Thymus (tissue), 14 donors: Measurements from ENCODE around the gene FKBP1C. TPM values are rescaled to one million over a fixed set of nuclear protein-coding genes. Genes with fewer than 3 reads are reported as not detected.
"Not testable (repeated sequence)": the region's sequence is repeated elsewhere in the genome, so short reads cannot be mapped to it uniquely, and the experiment has no call there.

ENCODE experiments used
- DNase-seq, 9 donors: peaks; one replicate each; pipeline ENCODE4 v3.0.0-alpha.2; 2013; ENCODE audit warnings: low spot score in 9 of 9, low read depth in 6 of 9, missing footprints in 1 of 9
- H3K27ac ChIP-seq, 2 donors: one replicate each; pipeline ENCODE4 v1.5.1; 2013; ENCODE audit warnings: control low read depth in 1 of 2, low read depth in 1 of 2, low read length in 1 of 2, mild to moderate bottlenecking in 1 of 2, moderate library complexity in 1 of 2
- H3K27me3 ChIP-seq, 2 donors: one replicate each; pipeline ENCODE4 v1.5.1; 2013; ENCODE audit warnings: low read length in 1 of 2; ENCODE audit not compliant: control insufficient read depth in 2 of 2, insufficient read depth in 1 of 2
- H3K36me3 ChIP-seq, 2 donors: one replicate each; pipeline ENCODE4 v1.5.1; 2013; ENCODE audit warnings: low read length in 1 of 2, mild to moderate bottlenecking in 1 of 2, moderate library complexity in 1 of 2; ENCODE audit not compliant: control insufficient read depth in 2 of 2, insufficient read depth in 2 of 2
- H3K4me1 ChIP-seq, 2 donors: one replicate each; pipeline ENCODE4 v1.5.1; 2013; ENCODE audit warnings: low read length in 2 of 2; ENCODE audit not compliant: control insufficient read depth in 2 of 2, insufficient read depth in 2 of 2
- H3K4me3 ChIP-seq, 2 donors: one replicate each; pipeline ENCODE4 v1.5.1; 2013; ENCODE audit warnings: low read length in 2 of 2, control low read depth in 1 of 2, mild to moderate bottlenecking in 1 of 2
- H3K9me3 ChIP-seq, 2 donors: one replicate each; pipeline ENCODE4 v1.5.1; 2013; ENCODE audit warnings: low read length in 1 of 2, mild to moderate bottlenecking in 1 of 2; ENCODE audit not compliant: control insufficient read depth in 2 of 2, insufficient read depth in 1 of 2
- WGBS: extraction: QIAGEN DNeasy Blood & Tissue Kit; methylation state at CpG from one replicate; pipeline ENCODE4 v1.1.7; 2013; 5-methylcytosine and 5-hydroxymethylcytosine counted together
- long read RNA-seq, 10 donors: transcript quantifications; one replicate each; lab custom pipeline, GENCODE V29; 2026
- polyA plus RNA-seq: library from polyadenylated mRNA; stranded (reverse); fragments of 200-250 nt; gene quantifications from one replicate; pipeline ENCODE4 v1.2.3, GENCODE V29; 2013
- total RNA-seq: library from RNA; stranded (reverse); fragments of 120-200 nt; gene quantifications from one replicate; pipeline ENCODE4 v1.2.4, GENCODE V29; 2013
- donor health status: healthy.

The FKBP1C gene
- total RNA-seq (0.38 TPM), polyA plus RNA-seq (0.66 TPM)
- long read RNA-seq, donor 1, transcript FKBP1C-201 (1 exons, 1,579 nt), result major isoform, 5 of 5 reads
- long read RNA-seq, donor 1, partial matches to known transcripts, result 0 of 5 reads
- long read RNA-seq, donor 1, other reads (novel, unspliced or antisense), result 0 of 5 reads
- long read RNA-seq, donor 2, result 0 reads
- long read RNA-seq, donor 3, transcript FKBP1C-201 (1 exons, 1,579 nt), result major isoform, 44 of 44 reads
- long read RNA-seq, donor 3, partial matches to known transcripts, result 0 of 44 reads
- long read RNA-seq, donor 3, other reads (novel, unspliced or antisense), result 0 of 44 reads
- long read RNA-seq, donor 4, transcript FKBP1C-201 (1 exons, 1,579 nt), result major isoform, 22 of 22 reads
- long read RNA-seq, donor 4, partial matches to known transcripts, result 0 of 22 reads
- long read RNA-seq, donor 4, other reads (novel, unspliced or antisense), result 0 of 22 reads
- long read RNA-seq, donor 5, transcript FKBP1C-201 (1 exons, 1,579 nt), result major isoform, 38 of 38 reads
- long read RNA-seq, donor 5, partial matches to known transcripts, result 0 of 38 reads
- long read RNA-seq, donor 5, other reads (novel, unspliced or antisense), result 0 of 38 reads
- long read RNA-seq, donor 6, transcript FKBP1C-201 (1 exons, 1,579 nt), result major isoform, 16 of 16 reads
- long read RNA-seq, donor 6, partial matches to known transcripts, result 0 of 16 reads
- long read RNA-seq, donor 6, other reads (novel, unspliced or antisense), result 0 of 16 reads
- long read RNA-seq, donor 7, transcript FKBP1C-201 (1 exons, 1,579 nt), result major isoform, 28 of 28 reads
- long read RNA-seq, donor 7, partial matches to known transcripts, result 0 of 28 reads
- long read RNA-seq, donor 7, other reads (novel, unspliced or antisense), result 0 of 28 reads
- long read RNA-seq, donor 8, transcript FKBP1C-201 (1 exons, 1,579 nt), result major isoform, 9 of 9 reads
- long read RNA-seq, donor 8, partial matches to known transcripts, result 0 of 9 reads
- long read RNA-seq, donor 8, other reads (novel, unspliced or antisense), result 0 of 9 reads
- long read RNA-seq, donor 9, transcript FKBP1C-201 (1 exons, 1,579 nt), result major isoform, 6 of 6 reads
- long read RNA-seq, donor 9, partial matches to known transcripts, result 0 of 6 reads
- long read RNA-seq, donor 9, other reads (novel, unspliced or antisense), result 0 of 6 reads
- long read RNA-seq, donor 10, transcript FKBP1C-201 (1 exons, 1,579 nt), result major isoform, 17 of 17 reads
- long read RNA-seq, donor 10, partial matches to known transcripts, result 0 of 17 reads
- long read RNA-seq, donor 10, other reads (novel, unspliced or antisense), result 0 of 17 reads

DNA sequence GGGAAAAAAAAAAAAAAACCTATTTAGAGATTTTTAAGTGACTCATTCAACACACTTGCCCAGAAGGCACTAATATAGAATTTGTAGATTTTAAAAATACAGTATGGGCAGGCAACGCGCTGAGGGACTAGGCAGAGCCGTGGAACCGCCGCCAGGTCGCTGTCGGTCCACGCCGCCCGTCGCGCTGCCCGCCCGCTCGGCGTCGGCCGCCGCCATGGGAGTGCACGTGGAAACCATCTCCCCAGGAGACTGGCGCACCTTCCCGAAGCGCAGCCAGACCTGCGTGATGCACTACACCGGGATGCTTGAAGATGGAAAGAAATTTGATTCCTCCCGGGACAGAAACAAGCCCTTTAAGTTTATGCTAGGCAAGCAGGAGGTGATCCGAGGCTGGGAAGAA lies at the start of gene FKBP1C:
Gene FKBP1C, plus strand, starts transcription at position 127 of the 400 bp plus-strand sequence.
- not testable (repeated sequence) for DNase-seq, H3K27ac ChIP-seq, H3K4me3 ChIP-seq, H3K4me1 ChIP-seq, H3K27me3 ChIP-seq, H3K36me3 ChIP-seq
- peaks cover 0 to 12% of the 10 kb centered on the region in 2 donors for H3K9me3 ChIP-seq
- 98% methylated on average over 27 of the region's 27 CpGs for WGBS

- H3K27ac ChIP-seq, H3K4me3 ChIP-seq, DNase-seq, H3K27me3 ChIP-seq, H3K4me1 ChIP-seq, H3K36me3 ChIP-seq: not testable (repeated sequence)
- peaks cover 0 to 11% of the 10 kb centered on the region in 2 donors for H3K9me3 ChIP-seq
- 89% methylated on average over 37 of the region's 37 CpGs for WGBS
Observed at GRCh38 chr6:63164047-63164803, 47.0 kb upstream of the FKBP1C start.

DNA sequence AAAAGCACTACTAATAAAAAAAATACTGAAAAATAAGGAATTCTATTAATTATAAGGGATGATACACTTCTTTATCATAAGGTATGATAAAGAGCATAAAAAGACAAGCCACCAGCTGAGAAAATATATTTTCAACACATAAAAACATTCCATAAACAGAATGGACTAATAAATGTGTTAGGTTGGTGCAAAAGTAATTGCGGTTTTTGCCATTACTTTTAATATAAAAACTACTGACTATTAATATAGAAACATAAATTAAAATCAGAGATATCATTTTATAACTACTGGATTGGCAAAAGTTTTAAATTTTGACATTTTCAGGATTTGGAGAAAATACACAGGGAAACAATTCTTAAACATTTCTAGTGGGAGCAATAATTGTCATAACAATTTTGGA lies 37.1 kb upstream of the FKBP1C start:
- H3K36me3 ChIP-seq, result no peaks in the 10 kb centered on the region
- DNase-seq, result no peak
- H3K4me3 ChIP-seq, result no peak overlapping the region
- no peaks in the 10 kb centered on the region for H3K27me3 ChIP-seq
- no peaks in the 10 kb centered on the region for H3K4me1 ChIP-seq
- 92% methylated on average over 1 of the region's 1 CpG for WGBS
- no peaks in the 10 kb centered on the region for H3K9me3 ChIP-seq
- no peak overlapping the region for H3K27ac ChIP-seq

GRCh38 chr6:63176181-63176580 lies 35.1 kb upstream of the FKBP1C start:
- H3K27ac ChIP-seq, result no peak overlapping the region
- H3K4me3 ChIP-seq, result no peak overlapping the region
- no peaks in the 10 kb centered on the region for H3K27me3 ChIP-seq
- H3K9me3 ChIP-seq, result no peaks in the 10 kb centered on the region
- no peak for DNase-seq
- no peaks in the 10 kb centered on the region for H3K36me3 ChIP-seq
- H3K4me1 ChIP-seq, result no peaks in the 10 kb centered on the region
- WGBS, result 84% methylated on average over 5 of the region's 5 CpGs

- H3K36me3 ChIP-seq, result no peaks in the 10 kb centered on the region
Observed at GRCh38 chr6:63180367-63180766, 30.9 kb upstream of the FKBP1C start.

GRCh38 chr6:63186970-63187369 lies 24.3 kb upstream of the FKBP1C start:
- no peaks in the 10 kb centered on the region for H3K4me1 ChIP-seq
- DNase-seq, result no peak
- H3K36me3 ChIP-seq, result no peaks in the 10 kb centered on the region
- no peak overlapping the region for H3K4me3 ChIP-seq
- H3K27me3 ChIP-seq, result no peaks in the 10 kb centered on the region
- no peaks in the 10 kb centered on the region for H3K9me3 ChIP-seq
- no peak overlapping the region for H3K27ac ChIP-seq

More at GRCh38 chr6:63180367-63180766, 30.9 kb upstream of the FKBP1C start:
- no peak for DNase-seq
- Histone ChIP-seq H3K4me3 (no peak overlapping the region), H3K9me3 (no peaks in the 10 kb centered on the region), H3K4me1 (no peaks in the 10 kb centered on the region), H3K27ac (no peak overlapping the region), H3K27me3 (no peaks in the 10 kb centered on the region)

DNA sequence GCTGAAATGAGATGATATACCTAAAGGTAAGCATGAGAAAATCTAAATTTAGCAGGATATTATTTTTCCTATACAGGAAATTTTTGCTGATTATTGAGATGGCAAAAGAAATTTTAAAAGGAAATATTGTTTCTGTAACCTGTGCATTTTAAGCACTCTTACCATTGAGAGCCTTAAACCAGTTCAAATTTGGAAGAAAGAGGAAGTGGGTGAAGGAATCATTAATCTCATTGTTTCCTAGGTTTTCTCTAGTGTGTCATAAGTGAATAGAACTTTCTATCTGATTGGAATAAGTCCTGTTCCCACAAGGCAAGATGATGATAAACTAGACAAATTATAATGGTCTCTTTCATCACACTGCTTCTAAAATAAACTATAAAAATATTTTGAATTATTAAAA lies 22.4 kb upstream of the FKBP1C start:
- H3K4me1 ChIP-seq, result no peaks in the 10 kb centered on the region
- no peaks in the 10 kb centered on the region for H3K36me3 ChIP-seq
- H3K27me3 ChIP-seq, result no peaks in the 10 kb centered on the region
- DNase-seq, result no peak
- no peaks in the 10 kb centered on the region for H3K9me3 ChIP-seq
- no peak overlapping the region for H3K27ac ChIP-seq
- H3K4me3 ChIP-seq, result no peak overlapping the region

GRCh38 chr6:63193324-63193723 lies 17.9 kb upstream of the FKBP1C start:
- no peak for DNase-seq
- Histone ChIP-seq H3K9me3 (no peaks in the 10 kb centered on the region), H3K36me3 (no peaks in the 10 kb centered on the region), H3K4me1 (no peaks in the 10 kb centered on the region), H3K27me3 (no peaks in the 10 kb centered on the region), H3K27ac (no peak overlapping the region), H3K4me3 (no peak overlapping the region)
- 92% methylated on average over 5 of the region's 5 CpGs for WGBS
